A172 (cell line): ENCODE data around the gene KRTAP19-1. TPM values are rescaled to one million over a fixed set of nuclear protein-coding genes. Genes with fewer than 3 reads are reported as not detected.
"Not testable (repeated sequence)": the region's sequence is repeated elsewhere in the genome, so short reads cannot be mapped to it uniquely, and the experiment has no call there.

ENCODE experiments used
- DNase-seq: peaks from one replicate; pipeline ENCODE4 v3.0.0-alpha.2; 2015; ENCODE audit warnings: low spot score
- total RNA-seq: library from RNA; depleted of rRNA; stranded (reverse); fragments of >200 nt; shearing (Covaris generic); gene quantifications from 2 replicates; pipeline ENCODE4 v1.2.3, GENCODE V29; 2014; rRNA removed

The KRTAP19-1 gene
- not detected in 2 replicates for total RNA-seq

DNA sequence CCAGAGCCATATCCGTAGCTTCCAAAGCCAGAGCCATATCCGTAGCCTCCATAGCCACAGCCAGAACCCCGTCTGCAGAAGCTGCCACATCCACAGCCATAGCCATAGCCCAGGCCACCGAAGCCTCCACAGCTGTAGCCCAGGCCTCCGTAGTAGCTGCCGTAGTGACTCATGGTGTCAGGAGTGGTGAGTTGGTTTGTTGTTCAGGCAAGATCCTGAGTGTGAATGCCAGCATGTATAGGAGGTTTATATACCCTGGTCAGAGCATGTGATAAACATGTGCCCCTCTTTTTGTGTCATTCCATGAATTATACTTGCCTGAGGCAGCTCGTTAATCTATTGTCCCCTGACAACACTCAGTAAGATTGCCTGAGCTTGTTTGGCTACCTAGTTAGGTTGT, at the start of gene KRTAP19-1:
Gene KRTAP19-1, minus strand, starts transcription at position 223 of the 400 bp plus-strand sequence. Its CDS starts 50 bp downstream, at position 173.
- DNase-seq = no peak

DNA sequence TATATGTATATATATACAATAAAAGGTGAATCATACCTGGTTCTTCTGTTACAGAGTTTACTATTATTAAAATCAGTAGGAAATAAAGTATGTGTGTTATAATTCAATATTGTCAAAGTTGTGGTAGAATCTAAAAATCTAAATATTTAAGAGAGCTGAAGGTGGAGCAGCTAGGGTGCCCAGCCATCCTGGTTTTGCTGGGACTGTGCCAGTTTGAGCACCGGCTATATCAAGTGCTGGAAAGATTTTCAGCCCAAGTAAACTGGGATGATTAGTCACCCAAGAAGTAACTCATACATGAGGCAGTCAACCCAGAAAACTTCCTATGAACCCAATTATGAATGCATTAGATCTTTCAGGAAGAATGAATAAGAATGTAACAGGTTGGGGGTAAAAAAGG, 38.7 kb upstream of the KRTAP19-1 start:
- DNase-seq = no peak

DNA sequence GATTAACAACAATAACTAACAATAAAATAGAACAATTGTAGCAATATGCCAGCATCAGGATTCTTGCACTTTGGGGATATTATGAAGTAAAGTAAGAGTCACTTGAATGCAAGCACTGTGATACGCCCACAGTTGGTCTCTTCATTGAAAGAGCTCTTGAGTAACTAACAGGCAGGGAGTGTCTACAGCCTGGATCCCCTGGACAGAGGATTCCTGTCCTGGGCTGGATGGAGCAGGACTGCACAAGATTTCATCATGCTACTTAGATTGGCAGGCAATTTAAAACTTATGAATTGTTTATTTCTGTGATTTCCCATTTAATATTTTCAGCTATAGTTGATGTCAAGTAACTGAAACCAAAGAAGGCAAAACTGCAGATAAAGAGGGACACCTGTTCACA, 35.5 kb upstream of the KRTAP19-1 start:
- DNase-seq = no peak

DNA sequence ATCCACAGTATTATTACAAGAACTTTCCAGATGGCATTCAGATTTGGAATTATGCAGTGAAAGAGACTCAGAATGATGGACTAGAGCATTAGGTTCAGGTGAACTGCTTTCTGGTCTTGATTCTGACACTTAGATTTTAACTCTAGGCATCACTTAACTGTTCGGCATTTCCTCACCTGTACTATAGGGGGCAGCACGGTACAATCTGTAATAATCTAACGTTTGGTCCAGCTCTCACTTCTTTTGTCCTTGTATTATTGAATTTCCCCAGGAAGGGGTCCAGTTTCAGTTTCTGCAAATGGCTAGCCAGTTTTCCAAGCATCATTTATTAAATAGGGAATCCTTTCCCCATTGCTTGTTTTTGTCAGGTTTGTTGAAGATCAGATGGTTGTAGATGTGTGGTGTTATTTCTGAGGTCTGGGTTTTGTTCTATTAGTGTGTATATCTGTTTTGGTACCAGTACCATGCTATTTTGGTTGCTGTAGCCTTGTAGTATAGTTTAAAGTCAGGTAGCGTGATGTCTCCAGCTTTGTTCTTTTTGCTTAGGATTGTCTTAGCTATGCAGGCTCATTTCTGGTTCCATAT, 25.5 kb upstream of the KRTAP19-1 start:
- not testable (repeated sequence) for DNase-seq

DNA sequence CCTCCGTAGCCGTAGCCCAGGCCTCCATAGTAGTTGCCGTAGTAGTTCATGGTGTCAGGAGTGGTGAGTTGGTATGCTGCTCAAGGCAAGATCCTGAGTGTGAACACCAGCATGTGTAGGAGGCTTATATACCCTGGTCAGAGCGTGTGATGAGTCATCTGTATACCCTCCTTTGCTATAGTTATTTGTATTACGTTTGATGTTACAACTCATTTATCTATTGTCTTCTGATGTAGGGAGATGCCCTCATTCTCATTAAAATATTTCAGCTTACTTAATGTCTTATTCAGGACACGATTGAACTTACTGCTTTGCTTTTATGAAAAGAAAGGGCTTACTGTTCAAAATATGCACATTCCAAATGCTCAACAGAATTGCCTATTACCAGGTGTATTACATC, 21.9 kb upstream of the KRTAP19-1 start, which contains the start of gene KRTAP19-5:
Gene KRTAP19-5, minus strand, starts transcription at position 101 of the 400 bp plus-strand sequence. Its CDS starts 51 bp downstream, at position 50.
- no peak for DNase-seq

DNA sequence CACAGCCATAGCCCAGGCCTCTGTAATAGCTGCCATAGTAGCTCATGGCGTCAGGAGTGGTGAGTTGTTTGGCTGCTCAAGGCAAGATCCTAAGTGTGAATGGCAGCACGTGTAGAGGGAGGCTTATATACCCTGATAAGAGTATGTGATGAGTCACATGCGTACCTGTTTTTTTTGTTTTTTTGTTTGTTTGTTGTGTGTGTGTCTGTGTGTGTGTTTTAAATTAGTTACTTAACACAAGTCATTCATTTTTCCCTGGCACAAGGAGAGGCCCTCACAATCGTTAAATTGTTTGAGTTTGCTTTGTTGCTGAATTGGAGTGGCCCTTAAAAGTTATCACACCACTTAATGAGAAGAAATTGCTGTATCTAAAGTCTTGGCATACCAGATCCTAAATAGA, 16.9 kb upstream of the KRTAP19-1 start, which contains the start of gene KRTAP19-4:
Gene KRTAP19-4, minus strand, starts transcription at position 101 of the 400 bp plus-strand sequence. Its CDS starts 55 bp downstream, at position 46.
- DNase-seq = no peak

DNA sequence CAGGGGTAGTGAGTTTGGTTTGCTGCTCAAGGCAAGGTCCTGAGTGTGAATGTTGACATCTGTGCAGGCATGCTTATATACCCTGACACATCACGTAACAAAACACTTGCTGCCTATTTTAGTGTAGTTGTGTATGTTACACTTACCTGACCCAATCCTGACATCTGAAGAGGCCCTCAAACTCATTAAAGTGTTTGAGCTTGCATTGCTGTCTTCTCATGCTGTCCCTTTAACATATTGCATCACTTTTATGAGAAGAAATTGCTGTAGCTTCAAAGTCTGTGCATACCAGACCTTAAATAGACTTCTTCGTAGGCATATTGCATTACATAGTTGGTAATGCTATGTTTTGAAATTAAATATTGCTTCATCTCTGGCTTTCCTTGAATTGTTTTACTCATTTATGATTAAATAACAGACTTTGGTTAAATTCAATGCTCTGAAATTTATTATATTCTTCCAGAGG, 11.8 kb upstream of the KRTAP19-1 start, which contains the start of gene KRTAP19-3:
Gene KRTAP19-3, minus strand, starts transcription at position 51 of the 466 bp plus-strand sequence. CDS start 56 bp downstream, outside the sequence.
- DNase-seq = no peak

DNA sequence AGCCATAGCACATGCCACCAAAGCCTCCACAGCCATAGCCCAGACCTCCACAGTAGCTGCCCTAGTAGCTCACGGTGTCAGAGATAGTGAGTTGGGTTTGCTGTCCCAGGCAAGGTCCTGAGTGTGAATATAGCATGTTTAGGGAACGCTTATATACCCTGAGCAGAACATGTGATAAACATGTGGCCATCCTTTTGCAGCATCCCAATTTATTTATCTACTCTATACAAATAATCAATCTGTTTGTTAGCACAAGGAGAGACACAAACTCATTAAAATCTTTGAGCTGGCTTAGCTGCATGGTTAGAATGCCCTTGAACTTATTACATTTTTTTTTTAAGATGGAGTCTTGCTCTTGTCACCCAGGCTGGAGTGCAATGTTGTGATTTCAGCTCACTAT, 7.2 kb upstream of the KRTAP19-1 start, which contains the start of gene KRTAP19-2:
Gene KRTAP19-2, minus strand, starts transcription at position 101 of the 400 bp plus-strand sequence. Its CDS starts 88 bp downstream, at position 13.
- no peak for DNase-seq

DNA sequence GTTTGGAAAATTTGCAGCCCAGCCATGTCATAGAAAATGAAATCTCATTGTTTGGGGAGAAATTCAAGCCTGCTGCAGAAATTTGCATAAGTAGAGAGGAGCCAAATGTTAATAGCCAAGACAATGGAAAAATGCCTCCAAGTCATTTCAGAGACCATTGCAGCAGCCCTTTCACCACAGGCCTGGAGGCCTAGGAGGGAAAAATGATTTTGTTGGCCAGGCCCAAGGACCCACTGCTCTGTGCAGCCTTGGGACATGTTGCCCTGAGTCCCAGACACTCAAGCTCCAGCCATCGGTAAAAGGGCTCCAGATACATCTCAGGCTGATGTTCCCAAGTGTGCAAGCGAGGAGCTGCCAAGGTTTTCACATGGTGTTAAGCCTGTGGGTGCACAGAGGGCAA, 6.0 kb upstream of the KRTAP19-1 start:
- DNase-seq = no peak

DNA sequence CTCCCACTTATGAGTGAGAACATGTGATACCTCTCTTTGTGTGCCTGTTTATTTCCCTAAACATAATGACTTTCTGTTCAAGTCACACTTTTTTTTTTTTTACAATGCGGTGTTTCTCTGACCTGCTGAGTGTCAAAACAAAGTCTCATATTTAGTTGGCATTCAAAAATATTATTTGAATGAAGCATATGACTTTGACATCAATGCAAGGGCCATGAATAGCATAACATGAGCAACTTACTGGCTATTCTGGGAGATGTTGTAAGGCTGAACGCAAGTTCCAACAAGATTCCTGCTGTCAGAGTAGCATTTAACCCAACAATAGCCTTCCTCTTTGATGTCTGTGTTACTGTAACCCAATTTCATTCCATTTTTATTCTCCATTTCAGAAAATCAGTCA, 2.0 kb upstream of the KRTAP19-1 start:
- no peak for DNase-seq

DNA sequence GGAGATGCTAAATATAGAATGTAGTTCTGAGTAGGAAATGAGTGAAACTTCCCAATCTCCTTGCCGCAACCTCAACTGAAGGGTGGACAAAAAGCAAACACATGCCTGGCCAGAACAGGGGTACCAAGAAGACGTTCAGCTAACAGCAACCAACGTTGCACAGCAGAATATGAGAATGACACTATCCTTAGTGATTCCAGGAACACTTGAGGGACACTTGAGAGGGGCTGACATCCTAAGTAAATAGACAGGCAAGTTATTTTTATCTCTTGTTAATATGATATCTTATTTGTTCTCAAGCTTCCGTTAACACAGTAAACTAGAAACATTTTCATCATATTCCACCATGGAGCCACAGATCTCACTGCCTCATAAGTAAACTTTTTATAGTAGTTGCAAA, 908 bp downstream of the KRTAP19-1 start:
- DNase-seq = no peak

DNA sequence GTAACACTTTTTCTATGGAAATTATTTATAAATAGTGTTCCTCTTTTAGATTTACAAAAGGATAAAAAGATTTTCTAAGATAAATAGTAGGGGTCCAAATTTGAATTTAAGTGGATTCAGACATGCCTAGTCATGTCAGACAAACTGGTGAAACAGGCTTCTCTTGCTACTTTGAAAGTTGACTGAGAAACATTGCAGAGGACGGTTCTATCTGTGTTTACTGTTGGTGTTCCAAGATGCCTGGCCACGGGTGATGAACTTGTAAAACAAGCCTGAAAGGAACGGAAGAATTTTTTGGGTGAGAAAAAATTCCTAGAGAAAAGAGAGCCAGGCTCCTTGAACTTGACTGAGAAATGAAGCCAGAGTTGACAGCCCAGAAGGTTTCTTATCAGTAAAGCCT, 2.2 kb downstream of the KRTAP19-1 start:
- no peak for DNase-seq

DNA sequence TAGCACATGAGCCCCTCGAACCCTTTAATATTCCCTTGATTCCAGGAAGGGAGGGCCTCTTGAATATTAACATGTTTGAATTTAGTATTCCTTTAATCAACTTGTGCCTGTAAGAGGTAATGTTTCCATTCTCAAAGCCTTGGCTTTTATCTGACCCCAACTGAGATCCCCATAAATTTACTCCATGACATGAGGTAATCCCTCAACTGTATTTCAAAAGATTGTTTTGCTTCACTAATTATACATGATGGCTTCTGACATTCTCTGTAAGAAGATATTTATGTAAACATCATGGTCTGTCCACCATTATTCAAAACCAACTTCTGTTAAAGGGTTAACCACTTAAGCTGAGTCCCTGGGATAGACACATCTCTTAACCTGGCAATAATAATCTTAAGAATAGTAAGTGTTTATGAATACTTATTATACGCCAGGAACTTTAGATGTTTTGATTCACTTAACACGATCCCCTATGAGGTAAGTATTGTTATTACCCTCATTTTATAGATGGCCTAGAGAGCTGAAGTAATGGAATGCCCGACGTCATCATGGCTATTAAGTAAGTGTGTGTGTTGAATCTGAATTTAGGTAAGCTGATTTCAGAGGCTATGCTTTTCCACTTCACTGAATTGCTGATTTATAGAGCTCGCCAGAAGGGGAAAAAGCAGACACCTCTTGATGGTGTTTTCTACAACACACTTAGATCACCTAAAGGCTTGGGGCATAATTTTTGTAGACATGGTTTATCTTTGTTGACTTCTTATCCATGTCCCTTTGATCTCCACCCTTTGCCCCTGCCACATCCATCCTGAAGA, 11.1 kb downstream of the KRTAP19-1 start:
- DNase-seq = no peak

DNA sequence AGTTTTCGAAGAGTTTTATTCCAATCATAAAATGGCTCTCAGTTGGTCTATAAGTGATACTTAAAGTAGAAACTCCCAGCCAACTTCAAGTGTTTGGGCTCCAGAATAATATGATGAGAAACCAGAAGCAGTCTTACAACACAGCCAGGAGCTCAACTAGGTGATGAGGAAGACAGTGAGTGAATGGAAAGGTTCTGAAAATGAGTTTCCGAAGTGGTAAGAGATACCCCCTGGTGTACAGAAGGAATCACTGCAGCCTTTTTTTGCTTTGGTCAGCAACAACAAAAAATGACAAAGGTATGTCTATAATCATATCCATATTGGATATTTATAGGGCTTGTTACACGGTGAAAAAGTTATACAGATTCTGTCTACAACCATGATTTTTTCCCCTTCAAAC, 16.5 kb downstream of the KRTAP19-1 start:
- DNase-seq = peak; percentile 4

DNA sequence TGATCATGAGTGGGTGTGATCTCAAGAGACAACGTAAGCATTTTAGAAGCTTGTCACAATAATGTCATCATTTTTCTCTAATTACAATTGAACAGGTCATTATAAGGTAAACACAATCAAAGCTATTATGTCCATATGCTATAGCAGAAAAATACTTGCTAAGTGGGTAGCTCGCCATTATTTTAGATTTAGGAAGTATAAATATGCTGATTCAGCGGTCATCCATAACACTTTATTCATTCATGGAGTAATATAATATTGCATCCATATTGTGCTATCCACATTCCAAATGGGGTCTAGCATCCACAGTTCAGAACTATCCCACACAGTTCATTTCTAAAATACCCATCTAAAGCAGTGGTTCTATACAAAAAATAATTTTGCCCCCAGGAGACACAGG, 31.7 kb downstream of the KRTAP19-1 start:
- no peak for DNase-seq

DNA sequence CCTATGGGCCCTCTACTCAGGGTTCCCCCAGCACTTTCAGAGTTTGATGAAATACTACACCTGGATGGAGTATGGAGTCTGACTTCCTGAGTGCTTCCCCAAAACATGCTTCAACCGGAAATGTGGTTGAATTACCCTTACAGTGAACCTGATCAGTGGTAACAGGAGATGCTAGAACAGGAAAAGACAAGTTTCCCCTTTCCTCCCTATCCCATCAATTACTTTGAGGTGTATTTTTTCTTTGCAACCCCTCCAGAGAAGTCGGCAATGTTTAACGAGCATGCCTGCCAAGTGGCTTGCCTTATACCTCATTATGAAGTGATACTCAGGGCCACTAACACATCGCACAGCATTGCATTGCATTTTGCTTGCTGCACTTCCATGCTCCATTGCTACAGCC, 33.1 kb downstream of the KRTAP19-1 start:
- no peak for DNase-seq

DNA sequence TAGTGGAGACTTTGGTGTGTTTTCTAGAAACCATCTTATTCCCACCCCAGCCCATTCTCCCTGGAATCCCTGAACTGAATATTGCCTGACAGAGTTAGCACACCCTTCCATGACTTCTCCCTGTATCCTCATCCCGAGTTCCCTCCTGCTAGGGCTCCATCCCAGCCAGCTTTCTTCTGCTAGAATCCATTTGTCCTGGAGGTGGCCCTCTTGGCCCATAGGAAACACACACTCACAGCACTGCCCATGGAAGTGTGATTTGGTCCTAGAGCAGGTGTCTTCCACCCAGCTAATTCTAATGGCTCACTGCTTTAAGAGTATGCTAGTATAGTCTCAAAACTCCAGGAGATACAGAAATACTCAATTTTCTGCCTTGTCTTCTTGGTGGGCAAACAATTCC, 36.0 kb downstream of the KRTAP19-1 start:
- DNase-seq = no peak

DNA sequence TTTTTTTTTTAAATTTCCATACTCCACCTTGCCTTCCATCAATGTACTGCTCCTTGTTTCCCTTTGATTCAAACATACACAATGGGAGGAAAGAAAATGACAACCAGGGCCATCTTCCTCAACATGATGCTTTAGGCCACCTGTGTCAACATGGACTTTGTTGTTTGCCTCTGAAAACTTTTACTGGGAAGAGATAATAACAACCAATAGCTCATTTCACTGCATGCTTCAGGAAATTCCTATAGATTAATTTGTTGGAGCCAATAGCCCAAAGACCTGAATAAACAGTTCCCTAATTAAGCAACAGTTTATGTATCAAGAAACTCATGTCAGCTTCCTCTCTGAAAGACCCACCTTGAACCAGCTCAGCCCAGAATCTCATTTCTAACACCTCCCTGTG, 36.9 kb downstream of the KRTAP19-1 start:
- DNase-seq = no peak

DNA sequence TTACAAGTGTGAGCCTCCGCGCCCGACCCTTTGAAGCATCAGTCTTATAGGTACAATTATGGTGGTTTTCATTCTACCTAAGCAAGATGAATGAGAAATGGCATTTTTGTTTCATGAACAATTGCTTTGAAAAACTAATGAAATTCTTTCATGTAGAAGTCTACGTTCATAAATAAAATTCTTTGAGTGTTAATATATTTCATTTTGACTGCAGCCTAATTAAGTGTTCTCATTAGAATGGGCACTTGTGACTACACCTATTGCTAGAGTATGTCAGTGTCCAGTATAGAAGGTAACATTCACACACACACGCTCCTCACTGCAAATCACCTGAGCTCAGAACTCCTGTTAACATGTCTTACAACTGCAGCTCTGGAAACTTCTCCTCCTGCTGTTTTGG, 40.2 kb downstream of the KRTAP19-1 start, which contains the start of gene KRTAP15-1:
Gene KRTAP15-1, plus strand, starts transcription at position 301 of the 400 bp plus-strand sequence. Its CDS starts 53 bp downstream, at position 354.
- no peak for DNase-seq

DNA sequence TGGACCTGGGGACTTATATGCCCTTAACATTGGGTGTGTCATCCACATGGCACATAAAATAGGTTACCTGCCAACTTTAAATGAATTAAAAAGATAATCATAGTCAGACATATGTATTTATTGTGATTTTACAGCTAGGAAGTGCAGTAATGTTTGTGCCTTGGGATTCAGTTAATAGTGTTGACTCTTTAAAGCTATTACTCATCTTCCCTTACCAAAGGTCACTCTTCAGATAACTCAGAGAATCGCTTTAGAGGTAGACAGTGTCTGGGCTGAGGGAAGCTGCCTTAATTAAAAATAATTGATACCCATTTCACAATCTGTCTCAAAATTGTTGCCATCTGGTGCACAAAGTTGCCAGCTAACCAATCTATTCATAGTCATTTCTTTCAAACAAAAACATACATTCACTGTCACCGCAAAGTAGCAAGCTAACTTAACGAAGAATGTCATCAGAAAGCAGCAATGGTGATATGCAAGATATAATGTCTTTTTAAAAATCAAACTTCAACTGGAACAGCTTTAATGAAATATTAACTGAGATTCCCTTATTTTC, 43.1 kb downstream of the KRTAP19-1 start:
- DNase-seq = no peak

DNA sequence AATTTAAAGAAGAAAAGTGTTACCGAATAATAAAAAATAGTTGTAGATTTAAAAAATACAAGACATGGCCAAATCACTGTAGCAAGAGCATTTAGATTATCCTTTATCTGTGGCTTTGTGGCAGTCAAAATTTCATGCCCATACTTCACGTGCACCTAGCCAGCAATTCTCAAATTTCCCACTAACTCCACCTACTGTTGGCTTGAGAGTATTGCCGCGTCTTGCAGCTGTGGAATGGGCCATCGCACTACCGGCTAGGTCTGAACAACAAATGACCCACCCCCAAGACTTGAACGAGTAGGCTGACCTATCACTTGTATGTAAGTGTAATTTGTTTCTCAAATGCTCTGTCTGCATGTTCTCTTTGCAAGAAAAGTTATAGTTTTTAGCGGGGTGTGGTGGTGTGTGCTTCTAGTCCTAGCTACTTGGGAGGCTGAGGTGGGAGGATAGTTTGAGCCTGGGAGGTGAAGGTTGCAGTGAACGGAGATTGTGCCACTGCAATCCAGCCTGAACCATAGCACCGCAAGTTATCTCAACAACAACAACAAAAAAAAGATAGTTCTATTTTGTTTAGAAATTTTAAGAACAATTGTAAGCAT, 46.0 kb downstream of the KRTAP19-1 start:
- peak; percentile 35 for DNase-seq

DNA sequence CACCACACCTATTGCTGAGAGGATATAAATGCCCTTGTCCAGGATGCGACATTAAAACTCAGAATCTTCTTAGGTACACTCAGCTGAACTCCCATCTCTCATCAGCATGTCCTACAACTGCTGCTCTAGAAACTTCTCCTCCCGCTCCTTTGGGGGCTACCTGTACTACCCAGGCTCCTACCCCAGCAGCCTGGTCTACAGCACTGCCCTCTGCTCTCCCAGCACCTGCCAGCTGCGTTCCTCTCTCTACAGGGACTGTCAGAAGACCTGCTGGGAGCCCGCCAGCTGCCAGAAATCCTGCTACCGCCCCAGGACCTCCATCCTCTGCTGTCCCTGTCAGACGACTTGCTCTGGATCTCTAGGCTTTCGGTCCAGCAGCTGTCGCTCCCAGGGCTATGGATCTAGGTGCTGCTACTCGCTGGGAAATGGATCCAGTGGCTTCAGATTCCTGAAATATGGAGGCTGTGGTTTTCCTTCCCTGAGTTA, 50.0 kb downstream of the KRTAP19-1 start, which contains the start of gene KRTAP13-4:
Gene KRTAP13-4, plus strand, starts transcription at position 51 of the 486 bp plus-strand sequence. Its CDS starts 56 bp downstream, at position 107.
- DNase-seq = no peak
